ENCODE results near the gene CCDC33.

GRCh38 chr15:74202452-74203401 lies 33.4 kb upstream of the CCDC33 start, which contains the start of gene STRA6:
- TF ChIP-seq YY1 (IDR thresholded peaks at IDR 0.05; ENCODE audit: insufficient read depth, insufficient read length) = no peak
- no peak for TF ChIP-seq ZNF274 (IDR thresholded peaks at IDR 0.05; ENCODE audit: low read depth, low read length)
- no peak for TF ChIP-seq SUZ12 (IDR thresholded peaks at IDR 0.05; ENCODE audit: extremely low read depth, insufficient read depth, insufficient read length)
